IMR-90 (cell line): ENCODE data around the gene EMC9. TPM values are rescaled to one million over a fixed set of nuclear protein-coding genes. Genes with fewer than 3 reads are reported as not detected.

Experiments
- ATAC-seq: fragments of 200-7000 bp; cut with Tn5 transposase; 2 replicates; pipeline ENCODE4 v1.9.1; 2020; ENCODE audit warnings: low read depth, mild to moderate bottlenecking, moderate library complexity
- BruUV-seq: library from RNA; stranded (reverse); fragments of 400-500 nt; replicated peaks from 2 replicates; lab custom pipeline; 2021; lab: Mats Ljungman, UMichigan
- CTCF ChIA-PET: fragments of 300-600 bp; formaldehyde crosslinking; extraction: SDS; loops from one replicate; lab custom pipeline; 2021; ENCODE audit warnings: antibody characterized with exemption; lab: Yijun Ruan, JAX
- POLR2A ChIA-PET: fragments of 300-600 bp; sonication (Branson Sonifier 250); formaldehyde crosslinking; loops from one replicate; lab custom pipeline; 2022; ENCODE audit warnings: antibody characterized with exemption; ENCODE audit not compliant: unreplicated experiment; lab: Charles Lee
- DNase-seq: peaks from one replicate; pipeline ENCODE4 v3.0.0; 2013
- H2AFZ ChIP-seq: replicated peaks from 2 replicates; pipeline ENCODE3; 2013; ENCODE audit warnings: low read length, mild to moderate bottlenecking; ENCODE audit not compliant: poor library complexity
- H2AK5ac ChIP-seq: 2 replicates; pipeline ENCODE4 v1.6.1; 2013; ENCODE audit warnings: low read depth, low read length, inconsistent platforms
- H2AK9ac ChIP-seq: replicated peaks from 2 replicates; pipeline ENCODE3; 2013; ENCODE audit warnings: mild to moderate bottlenecking, low read depth, low read length, moderate library complexity; ENCODE audit not compliant: poor library complexity
- H2BK120ac ChIP-seq: 2 replicates; pipeline ENCODE4 v1.6.1; 2013; ENCODE audit warnings: low read depth, low read length, inconsistent platforms
- H2BK15ac ChIP-seq: 3 replicates; pipeline ENCODE4 v1.6.1; 2013; ENCODE audit warnings: low read depth, low read length, inconsistent platforms
- H2BK20ac ChIP-seq: 2 replicates; pipeline ENCODE4 v1.6.1; 2013; ENCODE audit warnings: low read depth, mild to moderate bottlenecking, inconsistent platforms, low read length, moderate library complexity
- H2BK5ac ChIP-seq: 2 replicates; pipeline ENCODE4 v1.6.1; 2013; ENCODE audit warnings: mild to moderate bottlenecking, low read depth, low read length, inconsistent platforms; ENCODE audit not compliant: poor library complexity, severe bottlenecking
- H3K14ac ChIP-seq: replicated peaks from 2 replicates; pipeline ENCODE4 v1.6.1; 2013; ENCODE audit warnings: low read depth, low read length, inconsistent platforms
- H3K18ac ChIP-seq: 2 replicates; pipeline ENCODE4 v1.6.1; 2013; ENCODE audit warnings: low read depth, low read length, control low read depth
- H3K23ac ChIP-seq: 2 replicates; pipeline ENCODE4 v1.6.1; 2013; ENCODE audit warnings: low read depth, low read length, inconsistent platforms
- H3K27ac ChIP-seq: 2 replicates; pipeline ENCODE4 v1.5.1; 2013; ENCODE audit warnings: mild to moderate bottlenecking, control low read depth, low read length; ENCODE audit not compliant: insufficient read depth
- H3K27me3 ChIP-seq: 2 replicates; pipeline ENCODE4 v1.6.1; 2013; ENCODE audit warnings: low read length; ENCODE audit not compliant: control insufficient read depth, insufficient read depth
- H3K36me3 ChIP-seq: 2 replicates; pipeline ENCODE4 v1.6.1; 2013; ENCODE audit warnings: low read length, mixed read lengths; ENCODE audit not compliant: control insufficient read depth, insufficient read depth
- H3K4ac ChIP-seq: 2 replicates; pipeline ENCODE4 v1.6.1; 2013; ENCODE audit warnings: low read depth, low read length, inconsistent platforms
- H3K4me1 ChIP-seq: 2 replicates; pipeline ENCODE4 v1.6.1; 2013; ENCODE audit warnings: low read length, mixed read lengths; ENCODE audit not compliant: control insufficient read depth, insufficient read depth
- H3K4me2 ChIP-seq: 2 replicates; pipeline ENCODE4 v1.6.1; 2013; ENCODE audit warnings: low read depth, mild to moderate bottlenecking, control low read depth, low read length, moderate library complexity
- H3K4me3 ChIP-seq: 2 replicates; pipeline ENCODE4 v1.5.1; 2013; ENCODE audit warnings: low read depth, mild to moderate bottlenecking, control low read depth, low read length, moderate library complexity; ENCODE audit not compliant: insufficient read depth
- H3K56ac ChIP-seq: 2 replicates; pipeline ENCODE4 v1.6.1; 2013; ENCODE audit warnings: low read length, inconsistent platforms; ENCODE audit not compliant: insufficient read depth; ENCODE audit errors: extremely low read depth
- H3K79me1 ChIP-seq, 2 experiments: 2 replicates each; pipeline ENCODE4 v1.6.1; 2013; ENCODE audit warnings: low read length in 2 of 2, inconsistent platforms in 1 of 2, low read depth in 1 of 2
- H3K9ac ChIP-seq: 2 replicates; pipeline ENCODE4 v1.6.1; 2013; ENCODE audit warnings: low read depth, low read length, control low read depth
- H3K9me1 ChIP-seq: 2 replicates; pipeline ENCODE4 v1.6.1; 2013; ENCODE audit warnings: low read length, inconsistent platforms; ENCODE audit not compliant: insufficient read depth
- H3K9me3 ChIP-seq: 2 replicates; pipeline ENCODE4 v1.6.1; 2013; ENCODE audit warnings: low read length; ENCODE audit not compliant: control insufficient read depth, insufficient read depth
- H4K20me1 ChIP-seq: 2 replicates; pipeline ENCODE4 v1.6.1; 2013; ENCODE audit warnings: low read length, inconsistent platforms; ENCODE audit not compliant: insufficient read depth
- H4K5ac ChIP-seq: 2 replicates; pipeline ENCODE4 v1.6.1; 2013; ENCODE audit warnings: mild to moderate bottlenecking, low read depth, low read length, control low read depth
- H4K8ac ChIP-seq, 2 experiments: 2 replicates each; pipeline ENCODE4 v1.6.1; 2013; ENCODE audit warnings: low read depth in 2 of 2, low read length in 2 of 2, control low read depth in 1 of 2, inconsistent platforms in 1 of 2
- H4K91ac ChIP-seq: 2 replicates; pipeline ENCODE4 v1.6.1; 2013; ENCODE audit warnings: low read depth, low read length, inconsistent platforms; ENCODE audit not compliant: insufficient read depth
- BHLHE40 ChIP-seq: fragments of 150-350 bp; IDR thresholded peaks from 2 replicates; pipeline ENCODE4 v1.6.1; 2016; ENCODE audit warnings: mild to moderate bottlenecking, low read depth, low read length
- MAFK ChIP-seq: IDR thresholded peaks from 2 replicates; pipeline ENCODE4 v1.6.1; 2012; ENCODE audit warnings: low read depth, low read length, improper control_type of control experiment
- MXI1 ChIP-seq: IDR thresholded peaks from 2 replicates; pipeline ENCODE4 v1.6.1; 2012; ENCODE audit warnings: low read depth, mild to moderate bottlenecking, low read length, moderate library complexity, borderline replicate concordance
- NFE2L2 ChIP-seq: fragments of 150-350 bp; IDR thresholded peaks from 2 replicates; pipeline ENCODE4 v1.6.1; 2016; ENCODE audit warnings: low read depth, mild to moderate bottlenecking, low read length
- POLR2A ChIP-seq: IDR thresholded peaks from 2 replicates; pipeline ENCODE4 v1.6.1; 2012; ENCODE audit warnings: mild to moderate bottlenecking, low read depth, low read length
- RCOR1 ChIP-seq: IDR thresholded peaks from 2 replicates; pipeline ENCODE4 v1.6.1; 2012; ENCODE audit warnings: mild to moderate bottlenecking, low read length, improper control_type of control experiment; ENCODE audit not compliant: insufficient replicate concordance
- RFX5 ChIP-seq: IDR thresholded peaks from 2 replicates; pipeline ENCODE4 v1.8.0; 2012; ENCODE audit warnings: low read depth, mild to moderate bottlenecking, low read length, moderate library complexity
- SMC3 ChIP-seq: fragments of 150-350 bp; IDR thresholded peaks from 2 replicates; pipeline ENCODE4 v1.6.1; 2016; ENCODE audit warnings: low read depth, mild to moderate bottlenecking, antibody characterized with exemption, low read length, moderate library complexity
- WGBS, 2 experiments: methylation state at CpG; one replicate each; pipeline versions ENCODE4 v1.1.5 to v1.1.7; 2013; ENCODE audit warnings: missing lambda C conversion rate in 2 of 2; ENCODE audit not compliant: insufficient read length in 1 of 2; ENCODE audit errors: extremely low coverage in 2 of 2; 5-methylcytosine and 5-hydroxymethylcytosine counted together
- dilution Hi-C: fragments of 300-500 bp; cut with HindIII; formaldehyde crosslinking; loops from one replicate; pipeline ENCODE4 v1.14.3; 2018; ENCODE audit warnings: low sequenced_read_pairs; ENCODE audit not compliant: unreplicated experiment
- in situ Hi-C: fragments of 300-500 bp; cut with MboI; formaldehyde crosslinking; loops from 3 replicates; pipeline ENCODE4 v1.14.3; 2019; ENCODE audit warnings: low sequenced_read_pairs, inconsistent platforms, mixed read lengths
- intact Hi-C: fragments of 100-400 bp; cut with micrococcal nuclease; formaldehyde crosslinking; loops from 2 replicates; pipeline ENCODE4 v1.10.0; 2022
- polyA plus RNA-seq, 3 experiments: library from polyadenylated mRNA; depleted of rRNA; stranded (reverse); fragments of >200 nt; gene quantifications; 2 replicates each; pipeline ENCODE4 v1.2.3, GENCODE V29; 2012; ENCODE audit warnings: low replicate concordance in 1 of 3
- total RNA-seq: library from RNA; depleted of rRNA; stranded (reverse); fragments of >200 nt; gene quantifications from 2 replicates; pipeline ENCODE4 v1.2.3, GENCODE V29; 2012
- TF ChIP-seq, protein P1 (sequence below): fragments of 150-350 bp; IDR thresholded peaks from 2 replicates; pipeline ENCODE4 v1.6.1; 2016; ENCODE audit warnings: low read depth, mild to moderate bottlenecking, low read length, moderate library complexity, borderline replicate concordance

Gene EMC9
- total and polyA plus RNA-seq, 2 of the 4 experiments (the other 2 are of a cell fraction) = 15.1 to 19.2 TPM

DNA sequence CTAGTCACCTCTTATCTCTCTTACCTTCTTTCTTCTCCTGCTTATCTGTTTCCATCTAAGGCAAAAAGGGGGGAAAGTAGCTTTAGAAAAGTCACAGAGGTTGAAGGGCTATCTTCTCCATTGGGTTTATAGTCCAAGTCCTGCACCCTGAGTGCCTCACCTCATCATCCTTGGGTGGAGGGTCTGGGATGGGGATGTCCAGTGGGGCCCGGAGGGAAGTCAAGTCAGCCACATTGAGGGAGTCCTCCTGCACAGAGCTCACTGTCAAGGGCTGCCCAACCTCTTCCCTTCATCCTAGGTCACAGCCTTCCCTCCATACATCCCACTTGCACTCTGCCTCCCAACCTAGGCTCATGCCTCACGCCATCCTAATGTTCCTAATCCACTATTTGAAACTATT lies 3.8 kb upstream of the EMC9 start:
- DNase-seq (no peak), ATAC-seq (no peak)
- peak overlapping the region; percentile 8; the same call in 1 of the 2 replicates for H3K27ac ChIP-seq
- dilution Hi-C loops (no loop called here), intact Hi-C loops (no loop called here), in situ Hi-C loops (loop anchor here (25.0 kb wide), 2 partner anchors 833 to 1058 kb away; partner anchors contain the start of genes ACIN1, BCL2L2, C14orf119 and PABPN1)
- H4K20me1 ChIP-seq = peaks cover 18% of the 10 kb centered on the region
- H3K56ac ChIP-seq = no peak overlapping the region
- H3K23ac ChIP-seq = peak overlapping the region; percentile 68; the same call in 1 of the 2 replicates
- H3K18ac ChIP-seq = no peak overlapping the region
- H2AK5ac ChIP-seq = peak overlapping the region; percentile 25; the same call in 1 of the 2 replicates
- no peaks in the 10 kb centered on the region for H3K9me3 ChIP-seq
- peak overlapping the region; percentile 96 for H3K4me2 ChIP-seq
- ChIA-PET CTCF (interaction anchor here (0.6 kb wide), 1 partner anchor 298 kb away, joined by 3 read pairs; no protein-coding TSS in a partner anchor), POLR2A (no interaction called here)
- peaks cover 12% of the 10 kb centered on the region for H3K36me3 ChIP-seq
- no peak overlapping the region for H2AFZ ChIP-seq
- H2AK9ac ChIP-seq = no peak overlapping the region
- peak overlapping the region; percentile 71 for H2BK5ac ChIP-seq
- no peak overlapping the region for H2BK20ac ChIP-seq
- TF ChIP-seq MAFK (no peak), BHLHE40 (no peak), RCOR1 (no peak), RFX5 (no peak), MXI1 (no peak), NFE2L2 (no peak), SMC3 (no peak), POLR2A (no peak)
- TF ChIP-seq, protein P1, sequence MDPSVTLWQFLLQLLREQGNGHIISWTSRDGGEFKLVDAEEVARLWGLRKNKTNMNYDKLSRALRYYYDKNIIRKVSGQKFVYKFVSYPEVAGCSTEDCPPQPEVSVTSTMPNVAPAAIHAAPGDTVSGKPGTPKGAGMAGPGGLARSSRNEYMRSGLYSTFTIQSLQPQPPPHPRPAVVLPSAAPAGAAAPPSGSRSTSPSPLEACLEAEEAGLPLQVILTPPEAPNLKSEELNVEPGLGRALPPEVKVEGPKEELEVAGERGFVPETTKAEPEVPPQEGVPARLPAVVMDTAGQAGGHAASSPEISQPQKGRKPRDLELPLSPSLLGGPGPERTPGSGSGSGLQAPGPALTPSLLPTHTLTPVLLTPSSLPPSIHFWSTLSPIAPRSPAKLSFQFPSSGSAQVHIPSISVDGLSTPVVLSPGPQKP = no peak
- no peak overlapping the region for H2BK15ac ChIP-seq
- peaks cover 15% of the 10 kb centered on the region for H3K9me1 ChIP-seq
- no CpG with 5 or more reads among the region's 2 CpGs for WGBS, 2 experiments
- peak overlapping the region; percentile 76; the same call in 1 of the 2 replicates for H3K9ac ChIP-seq
- no peak overlapping the region; a peak in 1 of 4 replicates for H4K8ac ChIP-seq
- peak overlapping the region; percentile 72 for H3K14ac ChIP-seq
- H3K27me3 ChIP-seq = no peaks in the 10 kb centered on the region
- no peak overlapping the region for H4K5ac ChIP-seq
- H4K91ac ChIP-seq = no peak overlapping the region
- no TSS peak for BruUV-seq
- H2BK120ac ChIP-seq = no peak overlapping the region
- H3K4me3 ChIP-seq = no peak overlapping the region
- H3K79me1 ChIP-seq = peaks cover 31 to 71% of the 10 kb centered on the region in 2 experiments
- H3K4ac ChIP-seq = 0 out of 2 replicates have a peak overlapping the region, but pooled peaks have one; percentile 28
- peaks cover 10% of the 10 kb centered on the region for H3K4me1 ChIP-seq
